ENCODE results near the gene TPM3.
"Not testable (repeated sequence)": the region's sequence is repeated elsewhere in the genome, so short reads cannot be mapped to it uniquely, and the experiment has no call there.

Gene TPM3

GRCh38 chr1:154191990-154192461, at the start of gene TPM3:
Gene TPM3, minus strand, starts transcription at chr1:154192100. Its CDS starts 82 bp downstream, at chr1:154192018.
- no peak for DNase-seq (ENCODE audit: low spot score)

- no peak for DNase-seq (ENCODE audit: low spot score)
Observed at GRCh38 chr1:154240294-154240833, 48.5 kb upstream of the TPM3 start.

- DNase-seq (ENCODE audit: low spot score): no peak
Observed at GRCh38 chr1:154239491-154239890, 47.6 kb upstream of the TPM3 start.

- no peak for DNase-seq (ENCODE audit: low spot score)
Observed at GRCh38 chr1:154237880-154238506, 46.1 kb upstream of the TPM3 start.

- no peak for DNase-seq (ENCODE audit: low spot score)
Observed at GRCh38 chr1:154237435-154237834, 45.5 kb upstream of the TPM3 start.

GRCh38 chr1:154236855-154237254, 45.0 kb upstream of the TPM3 start:
- no peak for DNase-seq (ENCODE audit: low spot score)

- DNase-seq (ENCODE audit: low spot score): not testable (repeated sequence)
Observed at GRCh38 chr1:154233127-154233526, 41.2 kb upstream of the TPM3 start.

- not testable (repeated sequence) for DNase-seq (ENCODE audit: low spot score)
Observed at GRCh38 chr1:154231112-154231511, 39.2 kb upstream of the TPM3 start.

- no peak for DNase-seq (ENCODE audit: low spot score)
Observed at GRCh38 chr1:154225370-154225769, 33.5 kb upstream of the TPM3 start.

- DNase-seq (ENCODE audit: low spot score): no peak
Observed at GRCh38 chr1:154223621-154224020, 31.7 kb upstream of the TPM3 start.

GRCh38 chr1:154222918-154223317, 31.0 kb upstream of the TPM3 start:
- no peak for DNase-seq (ENCODE audit: low spot score)

- no peak for DNase-seq (ENCODE audit: low spot score)
Observed at GRCh38 chr1:154222518-154222917, 30.6 kb upstream of the TPM3 start.

- peak; percentile 45 for DNase-seq (ENCODE audit: low spot score)
Observed at GRCh38 chr1:154221278-154222001, 29.5 kb upstream of the TPM3 start.

GRCh38 chr1:154220970-154221277, 29.0 kb upstream of the TPM3 start:
- peak; percentile 64 for DNase-seq (ENCODE audit: low spot score)

- DNase-seq (ENCODE audit: low spot score): peak; percentile 99
Observed at GRCh38 chr1:154220071-154220969, 28.4 kb upstream of the TPM3 start, which contains the start of gene UBAP2L. Gene UBAP2L, plus strand, starts transcription at chr1:154220955. Its CDS starts 4,169 bp downstream, at chr1:154225124.

- peak; percentile 26 for DNase-seq (ENCODE audit: low spot score)
Observed at GRCh38 chr1:154219541-154219940, 27.6 kb upstream of the TPM3 start.

GRCh38 chr1:154218545-154218944, 26.6 kb upstream of the TPM3 start:
- no peak for DNase-seq (ENCODE audit: low spot score)

GRCh38 chr1:154213274-154213673, 21.4 kb upstream of the TPM3 start:
- no peak for DNase-seq (ENCODE audit: low spot score)

GRCh38 chr1:154212083-154212482, 20.2 kb upstream of the TPM3 start:
- no peak for DNase-seq (ENCODE audit: low spot score)

- DNase-seq (ENCODE audit: low spot score): no peak
Observed at GRCh38 chr1:154208677-154209388, 16.9 kb upstream of the TPM3 start.

GRCh38 chr1:154207262-154207661, 15.4 kb upstream of the TPM3 start:
- no peak for DNase-seq (ENCODE audit: low spot score)

GRCh38 chr1:154206196-154206595, 14.3 kb upstream of the TPM3 start, which contains the start of gene CFAP141:
Gene CFAP141, minus strand, starts transcription at chr1:154206333. Its CDS starts 26 bp downstream, at chr1:154206307.
- DNase-seq (ENCODE audit: low spot score): no peak
